ENCODE measurements around the gene RBM15B. TPM values are rescaled to one million over a fixed set of nuclear protein-coding genes. Genes with fewer than 3 reads are reported as not detected.
"Not testable (repeated sequence)": the region's sequence is repeated elsewhere in the genome, so short reads cannot be mapped to it uniquely, and the experiment has no call there.

Gene RBM15B
- polyA plus RNA-seq, 1 donor from 2014 or later: 24.1 TPM

DNA sequence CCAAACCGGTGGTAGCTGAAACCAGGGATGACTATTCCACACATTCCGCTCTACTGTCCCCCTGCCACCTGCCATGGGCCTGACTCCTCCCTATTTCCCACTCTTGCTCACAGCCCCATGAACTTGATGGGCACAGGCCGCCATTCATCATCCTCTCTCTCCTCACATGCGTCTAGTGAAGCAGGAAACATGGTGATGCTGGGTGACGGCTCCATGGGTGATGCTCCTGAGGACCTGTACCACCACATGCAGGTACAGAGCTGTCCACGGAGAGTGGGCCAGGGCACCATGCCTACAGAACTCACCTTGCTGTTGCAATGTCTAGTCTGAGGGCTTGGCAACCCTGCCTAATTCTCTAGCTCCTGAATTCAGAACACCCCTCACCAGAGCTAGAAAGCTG, 29.3 kb upstream of the RBM15B start (continued):
- no peak for TF ChIP-seq EP300 (conservative IDR thresholded peaks at IDR 0.05; ENCODE audit: poor library complexity, severe bottlenecking)
- TF ChIP-seq EZH2 (IDR thresholded peaks at IDR 0.05; ENCODE audit: borderline replicate concordance, insufficient read depth, low read length, poor library complexity, severe bottlenecking): no peak

DNA sequence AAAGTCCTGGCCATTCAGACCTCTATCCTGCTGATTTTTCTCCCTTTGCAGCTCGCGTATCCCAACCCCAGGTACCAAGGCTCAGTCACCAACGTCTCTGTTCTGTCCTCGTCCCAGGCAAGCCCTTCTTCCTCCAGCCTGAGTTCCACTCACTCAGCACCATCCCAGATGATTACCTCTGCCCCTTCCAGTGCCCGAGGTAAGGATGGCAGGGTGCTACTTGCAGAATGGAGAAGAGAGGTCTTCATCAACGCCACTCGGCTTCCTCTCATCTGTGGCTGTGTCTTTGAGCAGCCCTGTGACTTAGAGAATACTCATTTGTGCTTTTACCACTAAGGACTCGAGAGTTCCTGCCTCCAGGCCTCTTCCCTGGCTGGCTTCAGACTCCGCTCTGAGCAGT, 28.6 kb upstream of the RBM15B start:
- TF ChIP-seq TAF1 (IDR thresholded peaks at IDR 0.05; ENCODE audit: low read depth): no peak
- TF ChIP-seq EP300 (conservative IDR thresholded peaks at IDR 0.05; ENCODE audit: poor library complexity, severe bottlenecking): no peak
- no peak for TF ChIP-seq MXI1 (conservative IDR thresholded peaks at IDR 0.05; ENCODE audit: poor library complexity, severe bottlenecking)
- no peak for TF ChIP-seq POLR2AphosphoS5 (IDR thresholded peaks at IDR 0.05)
- TF ChIP-seq, protein P1, sequence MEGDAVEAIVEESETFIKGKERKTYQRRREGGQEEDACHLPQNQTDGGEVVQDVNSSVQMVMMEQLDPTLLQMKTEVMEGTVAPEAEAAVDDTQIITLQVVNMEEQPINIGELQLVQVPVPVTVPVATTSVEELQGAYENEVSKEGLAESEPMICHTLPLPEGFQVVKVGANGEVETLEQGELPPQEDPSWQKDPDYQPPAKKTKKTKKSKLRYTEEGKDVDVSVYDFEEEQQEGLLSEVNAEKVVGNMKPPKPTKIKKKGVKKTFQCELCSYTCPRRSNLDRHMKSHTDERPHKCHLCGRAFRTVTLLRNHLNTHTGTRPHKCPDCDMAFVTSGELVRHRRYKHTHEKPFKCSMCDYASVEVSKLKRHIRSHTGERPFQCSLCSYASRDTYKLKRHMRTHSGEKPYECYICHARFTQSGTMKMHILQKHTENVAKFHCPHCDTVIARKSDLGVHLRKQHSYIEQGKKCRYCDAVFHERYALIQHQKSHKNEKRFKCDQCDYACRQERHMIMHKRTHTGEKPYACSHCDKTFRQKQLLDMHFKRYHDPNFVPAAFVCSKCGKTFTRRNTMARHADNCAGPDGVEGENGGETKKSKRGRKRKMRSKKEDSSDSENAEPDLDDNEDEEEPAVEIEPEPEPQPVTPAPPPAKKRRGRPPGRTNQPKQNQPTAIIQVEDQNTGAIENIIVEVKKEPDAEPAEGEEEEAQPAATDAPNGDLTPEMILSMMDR (IDR thresholded peaks at IDR 0.05; ENCODE audit: poor library complexity, severe bottlenecking): no peak
- TF ChIP-seq SMC3 (conservative IDR thresholded peaks at IDR 0.05; ENCODE audit: poor library complexity): no peak
- no peak for TF ChIP-seq RAD21 (conservative IDR thresholded peaks at IDR 0.05)
- TF ChIP-seq EZH2 (IDR thresholded peaks at IDR 0.05; ENCODE audit: borderline replicate concordance, insufficient read depth, low read length, poor library complexity, severe bottlenecking): no peak
- Histone ChIP-seq H3K9me3 (ENCODE audit: low read length) (no peaks in the 10 kb centered on the region), H3K4me2 (ENCODE audit: low read length) (no peak overlapping the region), H3K9ac (ENCODE audit: low read length) (no peak overlapping the region), H3K4me3 (ENCODE audit: low read length) (no peak overlapping the region), H4K20me1 (ENCODE audit: insufficient read depth) (no peaks in the 10 kb centered on the region), H3K27ac (ENCODE audit: low read length) (no peak overlapping the region), H3F3A (ENCODE audit: insufficient read depth, low read length, poor library complexity, severe bottlenecking) (no peaks in the 10 kb centered on the region), H2AFZ (ENCODE audit: low read depth, low read length) (no peak overlapping the region), H3K79me2 (replicated peaks; ENCODE audit: insufficient read depth, low read length) (no peaks in the 10 kb centered on the region), H3K27me3 (ENCODE audit: insufficient read depth, low read depth, low read length) (no peaks in the 10 kb centered on the region), H3K36me3 (ENCODE audit: insufficient read depth, low read length) (peaks cover 7% of the 10 kb centered on the region), H3K9me2 (ENCODE audit: insufficient read depth, low read length) (no peaks in the 10 kb centered on the region)

DNA sequence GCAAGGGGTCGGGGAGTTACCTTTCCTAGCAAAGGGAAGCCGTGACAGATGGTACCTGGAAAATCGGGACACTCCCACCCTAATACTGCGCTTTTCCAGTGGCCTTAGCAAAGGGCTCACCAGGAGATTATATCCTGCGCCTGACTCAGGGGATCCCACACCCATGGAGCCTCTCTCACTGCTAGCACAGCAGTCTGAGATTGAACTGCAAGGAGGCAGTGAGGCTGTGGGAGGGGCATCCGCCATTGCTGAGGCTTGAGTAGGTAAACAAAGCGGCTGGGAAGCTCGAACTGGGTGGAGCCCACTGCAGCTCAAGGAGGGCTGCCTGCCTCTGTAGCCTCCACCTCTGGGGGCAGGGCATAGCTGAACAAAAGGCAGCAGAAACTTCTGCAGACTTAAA, 22.8 kb upstream of the RBM15B start:
- not testable (repeated sequence) for H3K79me2 ChIP-seq (replicated peaks; ENCODE audit: insufficient read depth, low read length); H2AFZ ChIP-seq (ENCODE audit: low read depth, low read length); H3K27ac ChIP-seq (ENCODE audit: low read length); H3K4me3 ChIP-seq (ENCODE audit: low read length); H3K36me3 ChIP-seq (ENCODE audit: insufficient read depth, low read length); H3K27me3 ChIP-seq (ENCODE audit: insufficient read depth, low read depth, low read length); H4K20me1 ChIP-seq (ENCODE audit: insufficient read depth); H3K9me2 ChIP-seq (ENCODE audit: insufficient read depth, low read length); H3K9me3 ChIP-seq (ENCODE audit: low read length); H3K9ac ChIP-seq (ENCODE audit: low read length); H3F3A ChIP-seq (ENCODE audit: insufficient read depth, low read length, poor library complexity, severe bottlenecking); H3K4me2 ChIP-seq (ENCODE audit: low read length)

DNA sequence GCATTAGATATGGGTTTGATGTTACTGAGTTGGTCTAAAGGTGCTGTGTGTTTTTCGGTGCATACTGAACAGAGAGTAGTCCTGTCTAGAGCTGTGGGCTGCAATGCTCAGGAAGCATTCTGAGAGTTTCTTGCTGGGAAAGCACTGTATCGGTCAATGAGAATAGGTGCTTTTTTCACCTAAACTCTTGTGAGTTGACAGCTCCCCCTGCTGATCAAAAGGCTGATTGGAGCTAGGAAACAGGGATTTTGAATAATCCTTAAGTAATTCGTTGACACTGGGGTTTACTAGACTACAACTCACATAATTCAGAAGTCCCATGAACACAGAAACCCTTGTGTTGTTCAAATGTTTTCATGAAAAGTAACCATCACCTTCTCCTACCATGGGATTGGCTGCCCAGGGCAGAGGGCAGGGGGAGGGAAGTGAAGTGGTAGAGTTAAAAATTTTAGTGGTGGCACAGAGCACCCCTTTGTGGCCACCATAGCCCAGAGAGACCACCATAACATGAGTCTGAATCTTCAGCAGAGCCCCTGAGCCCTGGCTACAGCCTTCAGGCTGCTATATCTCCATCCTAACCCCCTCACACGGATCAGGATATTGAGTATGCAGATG, 19.0 kb upstream of the RBM15B start:
- H3K27me3 ChIP-seq (ENCODE audit: insufficient read depth, low read depth, low read length): no peaks in the 10 kb centered on the region
- H2AFZ ChIP-seq (ENCODE audit: low read depth, low read length): no peak overlapping the region
- no peaks in the 10 kb centered on the region for H3K79me2 ChIP-seq (replicated peaks; ENCODE audit: insufficient read depth, low read length)
- no peak overlapping the region for H3K27ac ChIP-seq (ENCODE audit: low read length)
- TF ChIP-seq SMC3 (conservative IDR thresholded peaks at IDR 0.05; ENCODE audit: poor library complexity) (peak; percentile 91), EP300 (conservative IDR thresholded peaks at IDR 0.05; ENCODE audit: poor library complexity, severe bottlenecking) (no peak), EZH2 (IDR thresholded peaks at IDR 0.05; ENCODE audit: borderline replicate concordance, insufficient read depth, low read length, poor library complexity, severe bottlenecking) (no peak), POLR2AphosphoS5 (IDR thresholded peaks at IDR 0.05) (no peak), TAF1 (IDR thresholded peaks at IDR 0.05; ENCODE audit: low read depth) (no peak), RAD21 (conservative IDR thresholded peaks at IDR 0.05) (peak; percentile 86)
- TF ChIP-seq, protein P1 (IDR thresholded peaks at IDR 0.05; ENCODE audit: poor library complexity, severe bottlenecking): peak; percentile 87
- no peak overlapping the region for H3K9ac ChIP-seq (ENCODE audit: low read length)
- H3K9me2 ChIP-seq (ENCODE audit: insufficient read depth, low read length): no peaks in the 10 kb centered on the region
- H3F3A ChIP-seq (ENCODE audit: insufficient read depth, low read length, poor library complexity, severe bottlenecking): no peaks in the 10 kb centered on the region
- H3K4me2 ChIP-seq (ENCODE audit: low read length): no peak overlapping the region
- H4K20me1 ChIP-seq (ENCODE audit: insufficient read depth): no peaks in the 10 kb centered on the region
- no peaks in the 10 kb centered on the region for H3K36me3 ChIP-seq (ENCODE audit: insufficient read depth, low read length)
- H3K4me3 ChIP-seq (ENCODE audit: low read length): no peak overlapping the region
- H3K9me3 ChIP-seq (ENCODE audit: low read length): no peaks in the 10 kb centered on the region
